ENCODE measurements around the gene MIGA1.

MIGA1 gene

GRCh38 chr1:77841574-77841973, 62.1 kb downstream of the MIGA1 start:
- in situ Hi-C loops (cut with HindIII; ENCODE audit: low sequenced_read_pairs), result loop anchor here (5.0 kb wide), 1 partner anchor 46 kb away; the partner anchor contains the start of gene NEXN

- in situ Hi-C loops (cut with HindIII; ENCODE audit: low sequenced_read_pairs), result no loop called here
These were observed 66.5 kb downstream of the MIGA1 start for GRCh38 chr1:77845951-77846350.

DNA sequence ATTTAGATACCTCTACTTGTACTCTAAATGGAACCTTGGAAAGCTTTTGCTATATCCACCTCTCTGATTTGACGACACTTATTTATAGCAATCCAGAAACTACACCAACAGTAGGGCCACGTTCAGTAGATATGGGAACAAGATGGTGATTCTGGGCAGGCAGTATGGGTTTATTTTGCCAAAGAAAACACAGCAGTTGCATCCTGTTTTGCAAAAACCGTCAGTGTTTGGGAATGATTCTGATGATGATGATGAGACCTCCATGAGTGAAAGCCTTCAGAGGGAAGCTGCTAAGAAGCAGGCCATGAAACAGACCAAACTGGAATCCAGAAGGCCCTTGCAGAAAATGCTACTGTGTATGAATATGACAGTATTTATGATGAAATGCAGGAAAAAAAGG, 67.5 kb downstream of the MIGA1 start:
- in situ Hi-C loops (cut with HindIII; ENCODE audit: low sequenced_read_pairs), result no loop called here

DNA sequence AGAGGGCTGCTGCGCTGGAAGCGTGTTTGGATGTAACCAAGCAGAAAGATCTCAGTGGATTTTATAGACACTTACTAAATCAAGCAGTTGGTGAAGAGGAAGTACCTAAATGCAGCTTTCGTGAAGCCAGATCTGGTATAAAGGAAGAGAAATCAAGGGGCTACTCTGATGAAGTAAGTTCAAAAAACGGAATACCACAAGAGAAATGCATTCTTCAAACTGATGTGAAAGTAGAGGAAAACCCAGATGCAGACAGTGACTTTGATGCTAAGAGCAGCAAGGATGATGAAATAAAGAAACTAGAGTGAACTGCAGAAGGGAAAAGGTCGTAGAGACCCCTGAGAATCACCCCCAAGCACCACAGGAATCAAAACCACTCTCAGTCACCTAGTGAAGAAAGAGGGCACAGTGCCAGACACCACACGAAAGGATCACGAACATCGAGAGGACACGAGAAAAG, 68.2 kb downstream of the MIGA1 start:
- in situ Hi-C loops (cut with HindIII; ENCODE audit: low sequenced_read_pairs), result no loop called here

DNA sequence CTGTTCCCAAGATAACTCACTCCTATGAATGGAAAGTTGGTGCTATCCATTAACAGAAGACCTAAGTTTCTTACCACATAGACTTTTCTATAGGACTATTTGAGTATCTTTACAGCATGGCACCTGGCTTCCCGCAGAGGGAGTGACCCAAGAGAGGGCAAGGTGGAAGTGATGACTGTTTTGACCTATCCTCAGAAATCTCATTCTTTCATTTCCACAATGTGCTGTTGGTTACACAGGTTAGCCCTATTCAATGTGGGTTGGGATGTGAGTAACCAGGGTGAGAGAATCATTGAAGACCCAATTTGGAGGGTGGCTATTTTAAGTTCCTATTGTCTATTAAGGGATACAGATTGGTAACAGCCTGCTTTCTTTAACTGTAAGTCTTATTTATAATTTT, 70.6 kb downstream of the MIGA1 start:
- in situ Hi-C loops (cut with HindIII; ENCODE audit: low sequenced_read_pairs), result no loop called here

GRCh38 chr1:77857552-77857951, 78.1 kb downstream of the MIGA1 start:
- in situ Hi-C loops (cut with HindIII; ENCODE audit: low sequenced_read_pairs), result no loop called here

- in situ Hi-C loops (cut with HindIII; ENCODE audit: low sequenced_read_pairs), result no loop called here
These were observed 79.3 kb downstream of the MIGA1 start for GRCh38 chr1:77858725-77859124.

- in situ Hi-C loops (cut with HindIII; ENCODE audit: low sequenced_read_pairs), result no loop called here
These were observed 79.8 kb downstream of the MIGA1 start for GRCh38 chr1:77859248-77859647.

- in situ Hi-C loops (cut with HindIII; ENCODE audit: low sequenced_read_pairs), result no loop called here
These were observed 86.8 kb downstream of the MIGA1 start for GRCh38 chr1:77866296-77866695.

DNA sequence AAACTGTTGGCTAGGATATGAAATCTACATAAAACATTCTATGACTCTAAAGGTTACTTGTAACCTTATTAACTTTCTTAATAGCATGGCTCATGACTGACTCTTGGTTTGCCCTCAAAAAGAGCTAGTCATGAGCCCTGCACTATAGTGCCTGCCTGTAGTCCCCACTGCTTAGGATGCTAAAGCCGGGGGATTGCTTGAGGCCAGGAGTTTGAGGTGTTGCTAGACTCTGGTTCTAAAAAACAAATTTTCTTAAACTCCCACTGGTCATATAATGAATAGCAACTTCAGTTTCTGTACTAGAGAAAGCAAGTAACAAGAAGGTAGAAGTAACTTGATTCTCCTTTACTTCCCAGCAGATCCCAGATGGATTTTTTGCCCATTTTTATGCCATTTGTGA, 93.2 kb downstream of the MIGA1 start:
- in situ Hi-C loops (cut with HindIII; ENCODE audit: low sequenced_read_pairs), result no loop called here

- in situ Hi-C loops (cut with HindIII; ENCODE audit: low sequenced_read_pairs), result no loop called here
These were observed 94.0 kb downstream of the MIGA1 start for GRCh38 chr1:77873461-77873860.

GRCh38 chr1:77874804-77875445, 95.5 kb downstream of the MIGA1 start:
- in situ Hi-C loops (cut with HindIII; ENCODE audit: low sequenced_read_pairs), result no loop called here

GRCh38 chr1:77876884-77877283, 97.4 kb downstream of the MIGA1 start:
- in situ Hi-C loops (cut with HindIII; ENCODE audit: low sequenced_read_pairs), result no loop called here

GRCh38 chr1:77881061-77881460, 101.6 kb downstream of the MIGA1 start:
- in situ Hi-C loops (cut with HindIII; ENCODE audit: low sequenced_read_pairs), result no loop called here

- in situ Hi-C loops (cut with HindIII; ENCODE audit: low sequenced_read_pairs), result no loop called here
These were observed 103.0 kb downstream of the MIGA1 start for GRCh38 chr1:77882411-77882810.

- in situ Hi-C loops (cut with HindIII; ENCODE audit: low sequenced_read_pairs), result loop anchor here (5.0 kb wide), 1 partner anchor 46 kb away; no protein-coding TSS in a partner anchor
These were observed 108.8 kb downstream of the MIGA1 start, which contains the start of gene NEXN for GRCh38 chr1:77888081-77888780. NEXN (plus strand) TSS chr1:77888624; CDS start chr1:77916107, 27,483 bp downstream.

- in situ Hi-C loops (cut with HindIII; ENCODE audit: low sequenced_read_pairs), result loop anchor here (5.0 kb wide), 1 partner anchor 47 kb away; no protein-coding TSS in a partner anchor
These were observed 109.6 kb downstream of the MIGA1 start for GRCh38 chr1:77888781-77889642.

- in situ Hi-C loops (cut with HindIII; ENCODE audit: low sequenced_read_pairs), result loop anchor here (5.0 kb wide), 1 partner anchor 47 kb away; no protein-coding TSS in a partner anchor
These were observed 110.2 kb downstream of the MIGA1 start for GRCh38 chr1:77889671-77890070.

DNA sequence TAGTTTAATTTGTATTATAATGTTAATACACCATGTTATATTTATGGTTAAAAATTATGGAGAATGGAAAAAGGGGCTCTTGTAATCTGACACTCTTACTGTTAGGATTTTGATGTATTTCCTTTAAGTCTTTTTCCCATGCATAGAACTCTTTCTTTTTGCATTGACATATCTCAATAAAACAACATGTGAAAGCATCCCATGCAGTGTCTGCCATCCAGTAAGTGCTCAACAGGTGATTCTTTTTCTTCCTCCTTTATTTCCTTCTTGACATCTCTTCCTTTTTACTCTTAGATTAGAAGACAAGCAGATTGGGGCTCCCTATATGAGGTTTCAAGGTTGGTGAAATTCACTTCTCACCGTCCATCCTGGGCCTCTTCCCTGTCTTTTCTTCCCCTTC, 111.8 kb downstream of the MIGA1 start:
- in situ Hi-C loops (cut with HindIII; ENCODE audit: low sequenced_read_pairs), result no loop called here

GRCh38 chr1:77899647-77900320, 120.3 kb downstream of the MIGA1 start:
- in situ Hi-C loops (cut with HindIII; ENCODE audit: low sequenced_read_pairs), result no loop called here

Data from endothelial cell of hepatic sinusoid (primary cell).